Measurements from ENCODE around the gene ORC1. TPM values are rescaled to one million over a fixed set of nuclear protein-coding genes. Genes with fewer than 3 reads are reported as not detected.
"Not testable (repeated sequence)": the region's sequence is repeated elsewhere in the genome, so short reads cannot be mapped to it uniquely, and the experiment has no call there.

The ORC1 gene
- total and polyA plus RNA-seq, 4 donors: 0.28 to 0.96 (median 0.48) TPM

GRCh38 chr1:52404975-52405338 is 734 bp upstream of the ORC1 start:
- intact Hi-C loops (cut with DNase I): loop anchor here in 1 of 2 donors (2.0 to 10.0 kb wide), 2 partner anchors 38 to 260 kb away; partner anchors contain the start of genes CC2D1B and ZFYVE9
- Histone ChIP-seq H3K27me3 (ENCODE audit: control insufficient read depth in 1 of 2, insufficient read depth in 2 of 2, low read length in 1 of 2) (no peaks in the 10 kb centered on the region), H3K4me1 (ENCODE audit: control insufficient read depth in 1 of 2, insufficient read depth in 2 of 2, low read length in 2 of 2) (peaks cover 0 to 2% of the 10 kb centered on the region in 2 donors), H3K4me3 (ENCODE audit: low read length in 2 of 2) (peak overlapping the region; percentile 90 to 98), H3K9me3 (ENCODE audit: control insufficient read depth, low read length) (no peaks in the 10 kb centered on the region), H3K36me3 (ENCODE audit: control insufficient read depth in 1 of 2, insufficient read depth in 2 of 2, low read length in 1 of 2) (peaks cover 0 to 5% of the 10 kb centered on the region in 2 donors), H3K27ac (ENCODE audit: low read depth in 1 of 2, low read length in 2 of 2) (peak overlapping the region in 1 of 2 donors; percentile 91)
- WGBS, 2 donors: 3 to 5% methylated on average over 8 of the region's 8 CpGs
- DNase-seq (no peak), ATAC-seq (ENCODE audit: low FRiP score) (no peak)

GRCh38 chr1:52403566-52404115 is 582 bp downstream of the ORC1 start:
- intact Hi-C loops (cut with DNase I): loop anchor here in 1 of 2 donors (2.0 to 10.0 kb wide), 2 partner anchors 37 to 259 kb away; partner anchors contain the start of genes CC2D1B and ZFYVE9
- peak overlapping the region; percentile 50 to 61 for H3K4me3 ChIP-seq (ENCODE audit: low read length in 2 of 2)
- H3K27ac ChIP-seq (ENCODE audit: low read depth in 1 of 2, low read length in 2 of 2): no peak overlapping the region
- H3K36me3 ChIP-seq (ENCODE audit: control insufficient read depth in 1 of 2, insufficient read depth in 2 of 2, low read length in 1 of 2): peaks cover 0 to 4% of the 10 kb centered on the region in 2 donors
- no peaks in the 10 kb centered on the region for H3K9me3 ChIP-seq (ENCODE audit: control insufficient read depth, low read length)
- H3K4me1 ChIP-seq (ENCODE audit: control insufficient read depth in 1 of 2, insufficient read depth in 2 of 2, low read length in 2 of 2): peaks cover 0 to 2% of the 10 kb centered on the region in 2 donors
- ATAC-seq (ENCODE audit: low FRiP score) (peak; percentile 8), DNase-seq (no peak)
- H3K27me3 ChIP-seq (ENCODE audit: control insufficient read depth in 1 of 2, insufficient read depth in 2 of 2, low read length in 1 of 2): no peaks in the 10 kb centered on the region
- 0% methylated on average over 16 of the region's 16 CpGs for WGBS, 2 donors

- DNase-seq (no peak), ATAC-seq (ENCODE audit: low FRiP score) (no peak)
- intact Hi-C loops (cut with DNase I): loop anchor here in 1 of 2 donors (10.0 kb wide), 1 partner anchor 258 kb away; the partner anchor contains the start of gene ZFYVE9
- Histone ChIP-seq H3K4me1 (ENCODE audit: control insufficient read depth in 1 of 2, insufficient read depth in 2 of 2, low read length in 2 of 2) (peaks cover 0 to 2% of the 10 kb centered on the region in 2 donors), H3K27me3 (ENCODE audit: control insufficient read depth in 1 of 2, insufficient read depth in 2 of 2, low read length in 1 of 2) (no peaks in the 10 kb centered on the region), H3K36me3 (ENCODE audit: control insufficient read depth in 1 of 2, insufficient read depth in 2 of 2, low read length in 1 of 2) (no peaks in the 10 kb centered on the region), H3K27ac (ENCODE audit: low read depth in 1 of 2, low read length in 2 of 2) (no peak overlapping the region), H3K9me3 (ENCODE audit: control insufficient read depth, low read length) (no peaks in the 10 kb centered on the region), H3K4me3 (ENCODE audit: low read length in 2 of 2) (no peak overlapping the region)
- 55 to 58% methylated on average over 3 of the region's 3 CpGs for WGBS, 2 donors
Measured at GRCh38 chr1:52402860-52403240, 1.4 kb downstream of the ORC1 start.

GRCh38 chr1:52400131-52400530 is 4.1 kb downstream of the ORC1 start:
- Histone ChIP-seq H3K4me1 (ENCODE audit: control insufficient read depth in 1 of 2, insufficient read depth in 2 of 2, low read length in 2 of 2) (peaks cover 0 to 2% of the 10 kb centered on the region in 2 donors), H3K9me3 (ENCODE audit: control insufficient read depth, low read length) (no peaks in the 10 kb centered on the region), H3K27ac (ENCODE audit: low read depth in 1 of 2, low read length in 2 of 2) (no peak overlapping the region), H3K36me3 (ENCODE audit: control insufficient read depth in 1 of 2, insufficient read depth in 2 of 2, low read length in 1 of 2) (no peaks in the 10 kb centered on the region), H3K27me3 (ENCODE audit: control insufficient read depth in 1 of 2, insufficient read depth in 2 of 2, low read length in 1 of 2) (no peaks in the 10 kb centered on the region), H3K4me3 (ENCODE audit: low read length in 2 of 2) (no peak overlapping the region)
- intact Hi-C loops (cut with DNase I): loop anchor here in 1 of 2 donors (10.0 kb wide), 1 partner anchor 255 kb away; the partner anchor contains the start of gene ZFYVE9
- WGBS, 2 donors: 95 to 96% methylated on average over 6 of the region's 6 CpGs
- ATAC-seq (ENCODE audit: low FRiP score): no peak
- no peak for DNase-seq

GRCh38 chr1:52399629-52400028 is 4.6 kb downstream of the ORC1 start:
- intact Hi-C loops (cut with DNase I): loop anchor here in 1 of 2 donors (10.0 kb wide), 1 partner anchor 255 kb away; the partner anchor contains the start of gene ZFYVE9
- Histone ChIP-seq H3K9me3 (ENCODE audit: control insufficient read depth, low read length) (no peaks in the 10 kb centered on the region), H3K4me1 (ENCODE audit: control insufficient read depth in 1 of 2, insufficient read depth in 2 of 2, low read length in 2 of 2) (peaks cover 0 to 2% of the 10 kb centered on the region in 2 donors), H3K4me3 (ENCODE audit: low read length in 2 of 2) (no peak overlapping the region), H3K27me3 (ENCODE audit: control insufficient read depth in 1 of 2, insufficient read depth in 2 of 2, low read length in 1 of 2) (no peaks in the 10 kb centered on the region), H3K36me3 (ENCODE audit: control insufficient read depth in 1 of 2, insufficient read depth in 2 of 2, low read length in 1 of 2) (no peaks in the 10 kb centered on the region), H3K27ac (ENCODE audit: low read depth in 1 of 2, low read length in 2 of 2) (no peak overlapping the region)
- ATAC-seq (ENCODE audit: low FRiP score): no peak
- DNase-seq: no peak
- WGBS, 2 donors: 89 to 96% methylated on average over 3 of the region's 3 CpGs

GRCh38 chr1:52393174-52393573 is 11.0 kb downstream of the ORC1 start:
- ATAC-seq (ENCODE audit: low FRiP score): no peak

GRCh38 chr1:52386458-52386857 is 17.8 kb downstream of the ORC1 start:
- H3K36me3 ChIP-seq (ENCODE audit: control insufficient read depth in 1 of 2, insufficient read depth in 2 of 2, low read length in 1 of 2): no peaks in the 10 kb centered on the region
- intact Hi-C loops (cut with DNase I): no loop called here
- no peak overlapping the region for H3K27ac ChIP-seq (ENCODE audit: low read depth in 1 of 2, low read length in 2 of 2)
- no peaks in the 10 kb centered on the region for H3K9me3 ChIP-seq (ENCODE audit: control insufficient read depth, low read length)
- no peak overlapping the region for H3K4me3 ChIP-seq (ENCODE audit: low read length in 2 of 2)
- WGBS, 2 donors: 86 to 91% methylated on average over 5 of the region's 5 CpGs
- no peaks in the 10 kb centered on the region for H3K27me3 ChIP-seq (ENCODE audit: control insufficient read depth in 1 of 2, insufficient read depth in 2 of 2, low read length in 1 of 2)
- H3K4me1 ChIP-seq (ENCODE audit: control insufficient read depth in 1 of 2, insufficient read depth in 2 of 2, low read length in 2 of 2): no peaks in the 10 kb centered on the region
- no peak for ATAC-seq (ENCODE audit: low FRiP score)
- no peak for DNase-seq

More at GRCh38 chr1:52393174-52393573, 11.0 kb downstream of the ORC1 start:
- Histone ChIP-seq H3K36me3 (ENCODE audit: control insufficient read depth in 1 of 2, insufficient read depth in 2 of 2, low read length in 1 of 2) (no peaks in the 10 kb centered on the region), H3K9me3 (ENCODE audit: control insufficient read depth, low read length) (no peaks in the 10 kb centered on the region), H3K27ac (ENCODE audit: low read depth in 1 of 2, low read length in 2 of 2) (no peak overlapping the region), H3K27me3 (ENCODE audit: control insufficient read depth in 1 of 2, insufficient read depth in 2 of 2, low read length in 1 of 2) (no peaks in the 10 kb centered on the region), H3K4me1 (ENCODE audit: control insufficient read depth in 1 of 2, insufficient read depth in 2 of 2, low read length in 2 of 2) (no peaks in the 10 kb centered on the region), H3K4me3 (ENCODE audit: low read length in 2 of 2) (no peak overlapping the region)
- intact Hi-C loops (cut with DNase I): no loop called here
- DNase-seq: no peak
- 94 to 96% methylated on average over 5 of the region's 5 CpGs for WGBS, 2 donors

GRCh38 chr1:52385376-52385775 is 18.8 kb downstream of the ORC1 start:
- intact Hi-C loops (cut with DNase I): no loop called here
- WGBS, 2 donors: 96 to 99% methylated on average over 3 of the region's 3 CpGs
- Histone ChIP-seq H3K4me3 (ENCODE audit: low read length in 2 of 2) (no peak overlapping the region), H3K9me3 (ENCODE audit: control insufficient read depth, low read length) (no peaks in the 10 kb centered on the region), H3K27ac (ENCODE audit: low read depth in 1 of 2, low read length in 2 of 2) (no peak overlapping the region), H3K4me1 (ENCODE audit: control insufficient read depth in 1 of 2, insufficient read depth in 2 of 2, low read length in 2 of 2) (no peaks in the 10 kb centered on the region), H3K27me3 (ENCODE audit: control insufficient read depth in 1 of 2, insufficient read depth in 2 of 2, low read length in 1 of 2) (no peaks in the 10 kb centered on the region), H3K36me3 (ENCODE audit: control insufficient read depth in 1 of 2, insufficient read depth in 2 of 2, low read length in 1 of 2) (no peaks in the 10 kb centered on the region)
- DNase-seq (no peak), ATAC-seq (ENCODE audit: low FRiP score) (no peak)

GRCh38 chr1:52369851-52370250 is 34.4 kb downstream of the ORC1 start:
- H3K27ac ChIP-seq (ENCODE audit: low read depth in 1 of 2, low read length in 2 of 2); ATAC-seq (ENCODE audit: low FRiP score); H3K36me3 ChIP-seq (ENCODE audit: control insufficient read depth in 1 of 2, insufficient read depth in 2 of 2, low read length in 1 of 2); H3K4me3 ChIP-seq (ENCODE audit: low read length in 2 of 2); H3K4me1 ChIP-seq (ENCODE audit: control insufficient read depth in 1 of 2, insufficient read depth in 2 of 2, low read length in 2 of 2); H3K9me3 ChIP-seq (ENCODE audit: control insufficient read depth, low read length); H3K27me3 ChIP-seq (ENCODE audit: control insufficient read depth in 1 of 2, insufficient read depth in 2 of 2, low read length in 1 of 2); DNase-seq; intact Hi-C loops (cut with DNase I): not testable (repeated sequence)
- WGBS, 2 donors: 19 to 25% methylated on average over 1 of the region's 1 CpG
